SK-N-SH (cell line): ENCODE measurements around the gene PLK1. TPM values are rescaled to one million over a fixed set of nuclear protein-coding genes. Genes with fewer than 3 reads are reported as not detected.

Experiments used
- CTCF ChIA-PET: fragments of 300-600, 350-600 bp; formaldehyde crosslinking; extraction: SDS; loops from one replicate; lab custom pipeline; 2021; lab: Yijun Ruan, JAX
- POLR2A ChIA-PET: fragments of 350-600 bp; sonication (Branson Sonifier 250); formaldehyde crosslinking; extraction: SDS; loops from one replicate; lab custom pipeline; 2020; ENCODE audit warnings: antibody characterized with exemption, inconsistent platforms; lab: Yijun Ruan, JAX
- DNase-seq: peaks from one replicate; pipeline ENCODE4 v3.0.0; 2012
- H2AFZ ChIP-seq: fragments of 200-600 bp; sonication (generic); 2 replicates; pipeline ENCODE4 v1.8.1; 2016; ENCODE audit warnings: antibody characterized with exemption, mild to moderate bottlenecking, low read depth
- H3F3A ChIP-seq: fragments of 200-600 bp; sonication (generic); replicated peaks from 2 replicates; pipeline ENCODE3; 2016; ENCODE audit warnings: antibody characterized with exemption, mild to moderate bottlenecking; ENCODE audit not compliant: insufficient read depth
- H3K27ac ChIP-seq, 2 experiments: fragments of 200-500 bp in 1 of 2; fragments of 200-600 bp in 1 of 2; sonication (Bioruptor generic) in 1 of 2; sonication (generic), shearing (Covaris generic) in 1 of 2; 2 replicates each; pipeline versions ENCODE4 v1.5.1 to v1.6.1; 2014 to 2016; ENCODE audit warnings: low read depth in 2 of 2, inconsistent platforms in 1 of 2, low read length in 1 of 2, mild to moderate bottlenecking in 1 of 2, mixed read lengths in 1 of 2
- H3K27me3 ChIP-seq: fragments of 200-600 bp; sonication (generic), shearing (Covaris generic); 2 replicates; pipeline ENCODE4 v1.6.1; 2016; ENCODE audit warnings: mixed run types; ENCODE audit not compliant: insufficient read depth
- H3K36me3 ChIP-seq, 2 experiments: fragments of 200-500 bp in 1 of 2; fragments of 200-600 bp in 1 of 2; sonication (Bioruptor generic) in 1 of 2; sonication (generic) in 1 of 2; replicated peaks in 1 of 2; 2 replicates each; pipeline versions ENCODE3 to v1.5.1; 2014 to 2016; ENCODE audit warnings: low read length in 1 of 2, mild to moderate bottlenecking in 1 of 2; ENCODE audit not compliant: insufficient read depth in 2 of 2, control insufficient read depth in 1 of 2
- H3K4me1 ChIP-seq, 2 experiments: fragments of 200-500 bp in 1 of 2; fragments of 200-600 bp in 1 of 2; sonication (Bioruptor generic) in 1 of 2; sonication (generic), shearing (Covaris generic) in 1 of 2; 2 replicates each; pipeline versions ENCODE4 v1.5.1 to v1.6.1; 2014 to 2016; ENCODE audit warnings: low read depth in 1 of 2, low read length in 1 of 2, mixed run types in 1 of 2; ENCODE audit not compliant: insufficient read depth in 2 of 2, control insufficient read depth in 1 of 2
- H3K4me2 ChIP-seq: fragments of 200-600 bp; sonication (generic), shearing (Covaris generic); 2 replicates; pipeline ENCODE4 v1.6.1; 2017; ENCODE audit warnings: mixed run types
- H3K4me3 ChIP-seq, 2 experiments: fragments of 200-500 bp in 1 of 2; fragments of 200-600 bp in 1 of 2; sonication (Bioruptor generic) in 1 of 2; sonication (generic), shearing (Covaris generic) in 1 of 2; 2 replicates each; pipeline versions ENCODE4 v1.5.1 to v1.8.1; 2014 to 2016; ENCODE audit warnings: low read depth in 2 of 2, inconsistent platforms in 1 of 2, low read length in 1 of 2, mild to moderate bottlenecking in 1 of 2, mixed read lengths in 1 of 2, moderate library complexity in 1 of 2
- H3K79me2 ChIP-seq: fragments of 200-600 bp; sonication (generic); 2 replicates; pipeline ENCODE4 v1.8.1; 2017; ENCODE audit warnings: mild to moderate bottlenecking; ENCODE audit not compliant: insufficient read depth
- H3K9ac ChIP-seq: fragments of 200-600 bp; sonication (generic); 2 replicates; pipeline ENCODE4 v1.6.1; 2017; ENCODE audit warnings: mixed run types
- H3K9me2 ChIP-seq: fragments of 200-600 bp; sonication (generic); 2 replicates; pipeline ENCODE4 v1.6.1; 2017; ENCODE audit warnings: mixed run types
- H3K9me3 ChIP-seq: fragments of 200-600 bp; sonication (generic); 2 replicates; pipeline ENCODE4 v1.6.1; 2017; ENCODE audit warnings: mixed run types, mild to moderate bottlenecking, moderate library complexity
- H4K20me1 ChIP-seq: fragments of 200-600 bp; sonication (generic); 2 replicates; pipeline ENCODE4 v1.6.1; 2017; ENCODE audit warnings: mild to moderate bottlenecking, mixed run types; ENCODE audit not compliant: insufficient read depth
- CHD2 ChIP-seq: fragments of 150-350 bp; IDR thresholded peaks from 2 replicates; pipeline ENCODE4 v1.6.1; 2018; ENCODE audit warnings: low read length; ENCODE audit not compliant: partially characterized antibody
- ELF1 ChIP-seq: IDR thresholded peaks from 2 replicates; pipeline ENCODE4 v1.4.0; 2012
- FOXJ3 ChIP-seq: sonication (generic); formaldehyde crosslinking; IDR thresholded peaks from 2 replicates; pipeline ENCODE4 v1.5.1; 2020; ENCODE audit warnings: mild to moderate bottlenecking, missing genetic modification reagents
- JUND ChIP-seq: IDR thresholded peaks from 2 replicates; pipeline ENCODE4 v1.4.0; 2012
- MXI1 ChIP-seq: IDR thresholded peaks from 2 replicates; pipeline ENCODE4 v1.6.1; 2012; ENCODE audit warnings: mild to moderate bottlenecking, low read depth, low read length, improper control_type of control experiment
- NFIC ChIP-seq: IDR thresholded peaks from 2 replicates; pipeline ENCODE4 v1.4.0; 2012; ENCODE audit warnings: borderline replicate concordance
- POLR2AphosphoS5 ChIP-seq: IDR thresholded peaks from 2 replicates; pipeline ENCODE4 v1.6.1; 2012; ENCODE audit warnings: low read depth, low read length
- RXRA ChIP-seq: IDR thresholded peaks from 2 replicates; pipeline ENCODE4 v1.4.0; 2012; ENCODE audit warnings: low read depth, mild to moderate bottlenecking, borderline replicate concordance
- TAF1 ChIP-seq: IDR thresholded peaks from 2 replicates; pipeline ENCODE4 v1.6.1; 2012; ENCODE audit warnings: low read depth, mild to moderate bottlenecking, low read length, moderate library complexity, borderline replicate concordance
- whole genome bisulfite sequencing: methylation state at CpG from one replicate; pipeline ENCODE4 v1.1.6; 2017; ENCODE audit warnings: low lambda C conversion rate; 5-methylcytosine and 5-hydroxymethylcytosine counted together
- polyA plus RNA-seq, 3 experiments: library from polyadenylated mRNA; depleted of rRNA; stranded (reverse); fragments of >200 nt; gene quantifications; 2 replicates each; pipeline ENCODE4 v1.2.3, GENCODE V29; 2012
- TF ChIP-seq, protein P1 (sequence below): IDR thresholded peaks from 2 replicates; pipeline ENCODE4 v1.4.0; 2012; ENCODE audit warnings: low read depth, borderline replicate concordance
- TF ChIP-seq, protein P2 (sequence below): IDR thresholded peaks from 2 replicates; pipeline ENCODE4; 2012
- TF ChIP-seq, protein P3 (sequence below): IDR thresholded peaks from 2 replicates; pipeline ENCODE4 v1.6.1; 2012; ENCODE audit warnings: mild to moderate bottlenecking, low read depth, low read length, moderate library complexity

The PLK1 gene
- polyA plus RNA-seq, 1 of the 3 experiments (the other 2 are of a cell fraction), result 68.7 TPM

DNA sequence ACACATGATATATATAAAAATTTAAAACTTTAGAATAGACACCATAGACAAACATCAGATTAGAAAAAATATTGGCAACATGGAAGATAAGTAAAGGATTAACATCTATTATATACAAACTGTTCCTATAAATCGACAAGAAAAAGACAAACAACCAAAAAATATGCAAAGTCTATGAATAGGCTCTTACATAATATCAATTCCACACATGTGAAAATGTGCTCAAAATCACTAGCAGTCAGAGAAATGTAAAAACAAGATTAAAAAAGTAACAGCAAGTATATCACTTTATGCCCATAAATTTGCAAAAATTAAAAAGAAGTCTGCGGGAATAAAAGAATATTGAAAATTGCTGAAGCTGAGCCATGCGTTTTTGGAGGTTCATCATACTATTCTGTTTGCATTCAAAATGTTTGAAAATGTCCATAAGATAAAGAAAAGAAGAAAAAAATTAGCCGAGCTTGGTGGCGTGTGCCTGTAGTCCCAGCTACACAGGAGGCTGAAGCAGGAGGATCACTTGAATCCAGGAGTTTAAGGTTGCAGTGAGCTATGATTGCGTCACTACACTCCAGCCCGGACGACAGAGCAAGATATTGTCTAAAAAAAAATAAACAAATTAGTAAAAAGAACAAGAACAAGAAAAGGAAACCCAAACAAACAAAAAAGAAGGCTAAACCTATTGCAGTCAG, 45.6 kb downstream of the PLK1 start:
- H3K4me1 ChIP-seq, result no peaks in the 10 kb centered on the region
- H3K4me3 ChIP-seq, result no peak overlapping the region
- no peaks in the 10 kb centered on the region for H3K79me2 ChIP-seq
- ChIA-PET CTCF (interaction anchor here (0.6 to 1.1 kb wide), 2 partner anchors 70 to 317 kb away, joined by 3 read pairs; no protein-coding TSS in a partner anchor), POLR2A (no interaction called here)
- H3K4me2 ChIP-seq, result no peak overlapping the region
- H3K36me3 ChIP-seq, result no peaks in the 10 kb centered on the region
- TF ChIP-seq POLR2AphosphoS5 (no peak), TAF1 (no peak), MXI1 (no peak), JUND (no peak), NFIC (no peak), CHD2 (no peak), ELF1 (no peak), RXRA (no peak), FOXJ3 (no peak)
- TF ChIP-seq, protein P1, sequence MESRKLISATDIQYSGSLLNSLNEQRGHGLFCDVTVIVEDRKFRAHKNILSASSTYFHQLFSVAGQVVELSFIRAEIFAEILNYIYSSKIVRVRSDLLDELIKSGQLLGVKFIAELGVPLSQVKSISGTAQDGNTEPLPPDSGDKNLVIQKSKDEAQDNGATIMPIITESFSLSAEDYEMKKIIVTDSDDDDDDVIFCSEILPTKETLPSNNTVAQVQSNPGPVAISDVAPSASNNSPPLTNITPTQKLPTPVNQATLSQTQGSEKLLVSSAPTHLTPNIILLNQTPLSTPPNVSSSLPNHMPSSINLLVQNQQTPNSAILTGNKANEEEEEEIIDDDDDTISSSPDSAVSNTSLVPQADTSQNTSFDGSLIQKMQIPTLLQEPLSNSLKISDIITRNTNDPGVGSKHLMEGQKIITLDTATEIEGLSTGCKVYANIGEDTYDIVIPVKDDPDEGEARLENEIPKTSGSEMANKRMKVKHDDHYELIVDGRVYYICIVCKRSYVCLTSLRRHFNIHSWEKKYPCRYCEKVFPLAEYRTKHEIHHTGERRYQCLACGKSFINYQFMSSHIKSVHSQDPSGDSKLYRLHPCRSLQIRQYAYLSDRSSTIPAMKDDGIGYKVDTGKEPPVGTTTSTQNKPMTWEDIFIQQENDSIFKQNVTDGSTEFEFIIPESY, result no peak
- TF ChIP-seq, protein P2, sequence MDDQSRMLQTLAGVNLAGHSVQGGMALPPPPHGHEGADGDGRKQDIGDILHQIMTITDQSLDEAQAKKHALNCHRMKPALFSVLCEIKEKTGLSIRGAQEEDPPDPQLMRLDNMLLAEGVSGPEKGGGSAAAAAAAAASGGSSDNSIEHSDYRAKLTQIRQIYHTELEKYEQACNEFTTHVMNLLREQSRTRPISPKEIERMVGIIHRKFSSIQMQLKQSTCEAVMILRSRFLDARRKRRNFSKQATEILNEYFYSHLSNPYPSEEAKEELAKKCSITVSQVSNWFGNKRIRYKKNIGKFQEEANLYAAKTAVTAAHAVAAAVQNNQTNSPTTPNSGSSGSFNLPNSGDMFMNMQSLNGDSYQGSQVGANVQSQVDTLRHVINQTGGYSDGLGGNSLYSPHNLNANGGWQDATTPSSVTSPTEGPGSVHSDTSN, result no peak
- TF ChIP-seq, protein P3, sequence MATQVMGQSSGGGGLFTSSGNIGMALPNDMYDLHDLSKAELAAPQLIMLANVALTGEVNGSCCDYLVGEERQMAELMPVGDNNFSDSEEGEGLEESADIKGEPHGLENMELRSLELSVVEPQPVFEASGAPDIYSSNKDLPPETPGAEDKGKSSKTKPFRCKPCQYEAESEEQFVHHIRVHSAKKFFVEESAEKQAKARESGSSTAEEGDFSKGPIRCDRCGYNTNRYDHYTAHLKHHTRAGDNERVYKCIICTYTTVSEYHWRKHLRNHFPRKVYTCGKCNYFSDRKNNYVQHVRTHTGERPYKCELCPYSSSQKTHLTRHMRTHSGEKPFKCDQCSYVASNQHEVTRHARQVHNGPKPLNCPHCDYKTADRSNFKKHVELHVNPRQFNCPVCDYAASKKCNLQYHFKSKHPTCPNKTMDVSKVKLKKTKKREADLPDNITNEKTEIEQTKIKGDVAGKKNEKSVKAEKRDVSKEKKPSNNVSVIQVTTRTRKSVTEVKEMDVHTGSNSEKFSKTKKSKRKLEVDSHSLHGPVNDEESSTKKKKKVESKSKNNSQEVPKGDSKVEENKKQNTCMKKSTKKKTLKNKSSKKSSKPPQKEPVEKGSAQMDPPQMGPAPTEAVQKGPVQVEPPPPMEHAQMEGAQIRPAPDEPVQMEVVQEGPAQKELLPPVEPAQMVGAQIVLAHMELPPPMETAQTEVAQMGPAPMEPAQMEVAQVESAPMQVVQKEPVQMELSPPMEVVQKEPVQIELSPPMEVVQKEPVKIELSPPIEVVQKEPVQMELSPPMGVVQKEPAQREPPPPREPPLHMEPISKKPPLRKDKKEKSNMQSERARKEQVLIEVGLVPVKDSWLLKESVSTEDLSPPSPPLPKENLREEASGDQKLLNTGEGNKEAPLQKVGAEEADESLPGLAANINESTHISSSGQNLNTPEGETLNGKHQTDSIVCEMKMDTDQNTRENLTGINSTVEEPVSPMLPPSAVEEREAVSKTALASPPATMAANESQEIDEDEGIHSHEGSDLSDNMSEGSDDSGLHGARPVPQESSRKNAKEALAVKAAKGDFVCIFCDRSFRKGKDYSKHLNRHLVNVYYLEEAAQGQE, result no peak
- no peaks in the 10 kb centered on the region for H3K9me3 ChIP-seq
- no peak for DNase-seq
- WGBS, result 43% methylated on average over 8 of the region's 8 CpGs
- no peaks in the 10 kb centered on the region for H3K27me3 ChIP-seq
- no peaks in the 10 kb centered on the region for H3F3A ChIP-seq
- H3K27ac ChIP-seq, result no peak overlapping the region
- no peak overlapping the region for H3K9ac ChIP-seq
- no peaks in the 10 kb centered on the region for H3K9me2 ChIP-seq
- H4K20me1 ChIP-seq, result no peaks in the 10 kb centered on the region
- no peak overlapping the region for H2AFZ ChIP-seq
